ENCODE measurements around the gene DUOX1. TPM values are rescaled to one million over a fixed set of nuclear protein-coding genes. Genes with fewer than 3 reads are reported as not detected.

DUOX1 gene
- total RNA-seq, 8 experiments from 2014 or later: 0.72 to 3.0 (median 1.4) TPM

GRCh38 chr15:45184562-45185041 lies 54.8 kb downstream of the DUOX1 start:
- in situ Hi-C loops (cut with MboI; ENCODE audit: low pct_unique_long_range_greater_than_20kb in 2 of 9, low sequenced_read_pairs in 9 of 9, unreplicated experiment in 9 of 9): loop anchor here in 1 of 9 experiments (25.0 kb wide), 1 partner anchor 203 kb away; the partner anchor contains the start of gene GATM
- Histone ChIP-seq H3K4me3 (peak overlapping the region in 1 of 5 donors; percentile 84), H3K4me1 (replicated peaks in 1 of 2) (peaks cover 28 to 31% of the 10 kb centered on the region in 2 donors), H3K27ac (no peak overlapping the region)
- 0 to 100% (median 71%) methylated on average over 1 to 3 of the region's 9 CpGs; no CpG with 5 or more reads in 5 of the 10 experiments for WGBS, 10 experiments
- no peak for ATAC-seq (replicated peaks in 6 of 8)

DNA sequence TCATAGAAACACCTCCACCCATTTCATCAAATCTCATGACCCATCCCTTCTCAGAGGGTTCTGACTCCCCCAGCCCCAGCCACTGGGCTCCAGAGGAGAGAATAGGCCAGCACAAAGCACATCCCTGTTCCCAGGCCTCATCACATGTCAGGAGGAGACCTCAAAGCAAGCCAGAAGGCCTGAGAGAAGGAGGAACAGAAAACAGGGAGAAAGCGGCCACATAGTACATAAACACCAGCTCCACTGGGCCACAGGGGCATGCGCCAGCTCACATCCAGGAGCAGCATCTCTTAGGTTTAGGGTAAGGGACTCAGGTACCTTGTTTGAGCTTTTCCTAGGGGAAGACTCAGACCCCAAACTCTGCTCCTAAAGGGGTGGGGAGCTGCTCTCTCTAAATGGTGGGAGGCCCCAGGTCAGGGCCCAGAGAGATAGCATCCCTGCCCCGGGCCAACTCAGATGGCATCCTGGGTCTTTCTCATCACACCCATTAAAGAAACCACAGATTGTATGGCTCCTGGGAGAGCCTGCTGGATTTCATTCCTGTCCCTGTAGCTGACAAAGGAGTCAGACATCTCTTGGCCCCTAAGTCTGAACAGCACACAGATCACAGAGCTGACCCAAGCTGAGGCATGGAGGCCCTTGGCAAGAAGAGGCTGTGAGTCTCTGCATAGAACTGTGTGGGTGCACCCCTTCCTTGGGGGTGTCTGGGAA lies 55.4 kb downstream of the DUOX1 start:
- in situ Hi-C loops (cut with MboI; ENCODE audit: low pct_unique_long_range_greater_than_20kb in 2 of 9, low sequenced_read_pairs in 9 of 9, unreplicated experiment in 9 of 9): loop anchor here in 1 of 9 experiments (25.0 kb wide), 1 partner anchor 202 kb away; the partner anchor contains the start of gene GATM
- Histone ChIP-seq H3K4me1 (replicated peaks in 1 of 2) (peaks cover 28 to 31% of the 10 kb centered on the region in 2 donors), H3K4me3 (peak overlapping the region in 2 of 5 donors; percentile 55 to 84), H3K27ac (no peak overlapping the region)
- 100% methylated on average over 1 to 2 of the region's 3 CpGs; no CpG with 5 or more reads in 6 of the 10 experiments for WGBS, 10 experiments
- no peak for ATAC-seq (replicated peaks in 6 of 8)

GRCh38 chr15:45185903-45186770 lies 56.3 kb downstream of the DUOX1 start:
- H3K27ac ChIP-seq: no peak overlapping the region
- 13 to 63% (median 40%) methylated on average over 1 to 7 of the region's 8 CpGs; no CpG with 5 or more reads in 5 of the 10 experiments for WGBS, 10 experiments
- peak overlapping the region; percentile 50 to 86 (median 83) for H3K4me3 ChIP-seq
- H3K4me1 ChIP-seq (replicated peaks in 1 of 2): peaks cover 28 to 31% of the 10 kb centered on the region in 2 donors
- ATAC-seq (replicated peaks in 6 of 8): peak in 4 of 8 experiments; percentile 1 to 9 (median 2)
- in situ Hi-C loops (cut with MboI; ENCODE audit: low pct_unique_long_range_greater_than_20kb in 2 of 9, low sequenced_read_pairs in 9 of 9, unreplicated experiment in 9 of 9): loop anchor here in 1 of 9 experiments (25.0 kb wide), 1 partner anchor 201 kb away; the partner anchor contains the start of gene GATM

DNA sequence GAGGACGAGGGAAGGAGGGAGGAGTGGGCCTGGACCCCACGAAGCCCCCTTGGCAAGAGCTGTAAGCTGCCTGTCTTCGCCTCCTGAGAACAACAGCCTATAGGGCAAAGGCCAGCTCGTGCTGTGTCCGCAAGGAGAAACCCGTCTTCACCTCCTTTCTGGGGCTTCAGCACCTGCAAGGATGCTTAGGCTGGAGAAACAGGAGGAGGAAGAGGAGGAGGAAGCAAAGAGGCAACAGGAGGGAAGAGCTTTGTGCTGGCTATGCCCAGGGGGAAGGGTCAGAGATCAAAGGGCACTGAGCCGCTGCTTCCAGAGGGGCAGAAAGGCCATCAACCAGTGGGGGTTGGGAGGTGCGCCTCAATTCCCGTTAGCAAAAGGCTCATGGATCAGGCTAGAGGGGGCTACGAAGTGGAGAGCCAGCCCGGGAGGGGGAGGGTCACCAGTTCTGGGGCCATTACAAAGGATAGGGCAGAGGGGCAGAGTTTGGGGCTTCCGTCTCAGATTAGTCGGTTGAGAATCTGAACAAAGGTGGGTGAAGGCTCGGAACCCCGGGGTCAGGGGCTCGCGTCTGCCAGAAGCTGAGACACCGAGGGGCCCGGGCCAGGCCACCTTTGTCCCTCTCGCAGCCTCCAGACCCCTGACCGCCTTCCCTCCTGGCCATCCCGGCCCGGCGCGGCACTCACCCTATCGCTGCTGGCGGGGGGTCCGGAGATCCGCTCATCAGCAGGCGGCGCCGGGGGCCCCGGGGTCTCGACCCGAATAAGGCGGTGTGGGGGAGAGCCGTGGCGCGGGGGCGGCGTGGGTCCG lies 57.2 kb downstream of the DUOX1 start:
- Histone ChIP-seq H3K4me1 (replicated peaks in 1 of 2) (peaks cover 23 to 27% of the 10 kb centered on the region in 2 donors), H3K27ac (peak overlapping the region; percentile 57 to 80), H3K4me3 (peak overlapping the region; percentile 50 to 86 (median 83))
- peak in 6 of 8 experiments; percentile 11 to 26 (median 20) for ATAC-seq (replicated peaks in 6 of 8)
- WGBS, 10 experiments: 0 to 48% (median 11%) methylated on average over 1 to 6 of the region's 42 CpGs; no CpG with 5 or more reads in 3 of the 10 experiments
- in situ Hi-C loops (cut with MboI; ENCODE audit: low pct_unique_long_range_greater_than_20kb in 2 of 9, low sequenced_read_pairs in 9 of 9, unreplicated experiment in 9 of 9): loop anchor here in 1 of 9 experiments (25.0 kb wide), 1 partner anchor 200 kb away; the partner anchor contains the start of gene GATM

DNA sequence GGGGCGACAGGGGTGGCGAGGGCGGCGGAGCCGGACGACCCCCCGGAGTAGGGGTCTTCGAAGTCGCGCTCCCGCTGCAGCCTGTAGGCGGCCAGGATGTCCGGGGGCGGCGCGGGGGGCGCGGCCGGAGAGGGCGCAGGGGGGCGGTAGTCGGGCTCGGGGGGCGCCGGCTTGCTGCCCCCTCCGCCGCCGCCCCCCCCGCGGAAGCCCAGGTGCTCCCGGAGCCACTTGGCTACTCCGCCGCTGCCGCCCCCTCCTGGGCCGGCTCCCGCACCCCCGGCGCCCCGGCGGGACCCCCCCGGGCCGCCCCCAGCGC lies 57.7 kb downstream of the DUOX1 start:
- ATAC-seq (replicated peaks in 6 of 8): peak in 6 of 8 experiments; percentile 18 to 38 (median 32)
- peak overlapping the region; percentile 50 to 86 (median 83) for H3K4me3 ChIP-seq
- WGBS, 10 experiments: no CpG with 5 or more reads among the region's 43 CpGs
- peaks cover 22 to 25% of the 10 kb centered on the region in 2 donors for H3K4me1 ChIP-seq (replicated peaks in 1 of 2)
- peak overlapping the region; percentile 57 to 80 for H3K27ac ChIP-seq
- in situ Hi-C loops (cut with MboI; ENCODE audit: low pct_unique_long_range_greater_than_20kb in 2 of 9, low sequenced_read_pairs in 9 of 9, unreplicated experiment in 9 of 9): loop anchor here in 1 of 9 experiments (25.0 kb wide), 1 partner anchor 200 kb away; the partner anchor contains the start of gene GATM

GRCh38 chr15:45187894-45188830 lies 58.4 kb downstream of the DUOX1 start, which contains the start of gene SHF:
TSS of gene SHF (minus strand) at chr15:45187966. CDS start at chr15:45187951, 15 bp downstream.
- peak; percentile 76 to 89 (median 84) for ATAC-seq (replicated peaks in 6 of 8)
- WGBS, 10 experiments: 0 to 21% (median 7%) methylated on average over 1 to 16 of the region's 57 CpGs; no CpG with 5 or more reads in 2 of the 10 experiments
- in situ Hi-C loops (cut with MboI; ENCODE audit: low pct_unique_long_range_greater_than_20kb in 2 of 9, low sequenced_read_pairs in 9 of 9, unreplicated experiment in 9 of 9): loop anchor here in 1 of 9 experiments (25.0 kb wide), 1 partner anchor 199 kb away; the partner anchor contains the start of gene GATM

DNA sequence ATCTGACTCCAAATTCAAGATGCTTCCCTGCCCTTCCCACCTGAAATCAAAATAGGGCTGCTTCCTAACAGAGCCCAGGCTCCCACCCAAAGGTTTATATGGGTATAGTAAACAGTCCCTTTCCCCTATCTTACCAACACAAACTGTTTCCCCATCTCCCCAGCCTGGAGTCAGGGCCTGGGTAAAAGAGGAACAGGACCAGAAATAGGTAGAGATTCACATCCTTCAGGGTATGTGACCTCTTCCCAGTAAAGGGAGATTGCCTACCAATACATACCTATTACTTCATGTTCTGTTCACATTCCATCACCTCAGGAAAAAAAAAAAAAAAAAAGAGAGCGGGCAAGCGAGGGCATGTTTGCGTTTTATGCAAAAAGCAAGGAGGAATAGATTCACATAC lies 67.7 kb downstream of the DUOX1 start:
- 10 to 95% (median 81%) methylated on average over 1 to 3 of the region's 3 CpGs; no CpG with 5 or more reads in 2 of the 10 experiments for WGBS, 10 experiments

More at GRCh38 chr15:45187894-45188830, 58.4 kb downstream of the DUOX1 start, which contains the start of gene SHF:
- Histone ChIP-seq H3K4me3 (peak within 1 kb of the TSS; percentile 50 to 86 (median 83)), H3K4me1 (replicated peaks in 1 of 2) (peaks cover 21 to 22% of the 10 kb centered on the region in 2 donors), H3K27ac (peak within 1 kb of the TSS; percentile 72 to 80)

DNA sequence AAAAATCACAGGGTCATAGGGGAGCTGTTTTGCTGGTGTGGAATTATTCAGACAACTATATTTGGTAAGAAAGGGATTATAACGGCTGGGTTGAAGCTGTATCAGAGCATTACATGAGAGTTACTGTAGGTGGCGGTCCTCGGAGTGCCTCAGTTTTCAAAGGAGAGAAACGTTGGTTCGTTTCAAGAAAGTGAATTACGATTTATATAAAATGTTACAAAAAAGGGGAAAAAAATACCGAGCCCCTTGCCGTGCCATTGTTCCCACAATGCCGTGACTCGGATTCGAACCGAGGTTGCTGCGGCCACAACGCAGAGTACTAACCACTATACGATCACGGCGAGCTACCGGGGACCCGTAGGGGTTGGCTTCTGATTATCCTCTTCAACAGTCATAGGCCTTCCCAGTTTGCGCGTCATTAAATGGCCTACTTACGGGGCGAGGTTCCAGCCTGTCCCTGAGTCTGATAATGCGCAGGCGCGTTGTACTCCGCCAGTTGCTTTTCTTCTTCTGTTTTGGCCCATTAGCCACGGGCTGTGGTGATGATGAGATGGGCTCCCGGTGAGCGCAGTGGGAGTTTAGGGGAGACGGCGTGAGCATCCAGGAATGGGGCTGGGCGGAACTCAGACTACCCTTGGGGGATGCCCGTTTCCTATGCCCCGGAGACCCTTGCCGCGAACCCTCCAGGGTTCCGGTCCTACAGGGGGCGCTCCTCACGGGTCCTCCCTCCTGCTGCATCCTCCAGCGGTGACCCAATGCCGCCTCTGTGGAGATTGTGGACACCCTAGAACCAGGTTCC lies 68.7 kb downstream of the DUOX1 start:
- in situ Hi-C loops (cut with MboI; ENCODE audit: low pct_unique_long_range_greater_than_20kb in 2 of 9, low sequenced_read_pairs in 9 of 9, unreplicated experiment in 9 of 9): loop anchor here in 1 of 9 experiments (25.0 kb wide), 1 partner anchor 189 kb away; the partner anchor contains the start of gene GATM
- peak overlapping the region; percentile 94 for H3K27ac ChIP-seq
- ATAC-seq (replicated peaks in 6 of 8): peak; percentile 56 to 81 (median 70)

More for the DNA sequence above, 67.7 kb downstream of the DUOX1 start:
- Histone ChIP-seq H3K4me3 (peak overlapping the region; percentile 45 to 73 (median 52)), H3K27ac (peak overlapping the region; percentile 87 to 94), H3K4me1 (replicated peaks in 1 of 2) (no peaks in the 10 kb centered on the region)
- no peak for ATAC-seq (replicated peaks in 6 of 8)
- in situ Hi-C loops (cut with MboI; ENCODE audit: low pct_unique_long_range_greater_than_20kb in 2 of 9, low sequenced_read_pairs in 9 of 9, unreplicated experiment in 9 of 9): loop anchor here in 1 of 9 experiments (25.0 kb wide), 1 partner anchor 190 kb away; the partner anchor contains the start of gene GATM

DNA sequence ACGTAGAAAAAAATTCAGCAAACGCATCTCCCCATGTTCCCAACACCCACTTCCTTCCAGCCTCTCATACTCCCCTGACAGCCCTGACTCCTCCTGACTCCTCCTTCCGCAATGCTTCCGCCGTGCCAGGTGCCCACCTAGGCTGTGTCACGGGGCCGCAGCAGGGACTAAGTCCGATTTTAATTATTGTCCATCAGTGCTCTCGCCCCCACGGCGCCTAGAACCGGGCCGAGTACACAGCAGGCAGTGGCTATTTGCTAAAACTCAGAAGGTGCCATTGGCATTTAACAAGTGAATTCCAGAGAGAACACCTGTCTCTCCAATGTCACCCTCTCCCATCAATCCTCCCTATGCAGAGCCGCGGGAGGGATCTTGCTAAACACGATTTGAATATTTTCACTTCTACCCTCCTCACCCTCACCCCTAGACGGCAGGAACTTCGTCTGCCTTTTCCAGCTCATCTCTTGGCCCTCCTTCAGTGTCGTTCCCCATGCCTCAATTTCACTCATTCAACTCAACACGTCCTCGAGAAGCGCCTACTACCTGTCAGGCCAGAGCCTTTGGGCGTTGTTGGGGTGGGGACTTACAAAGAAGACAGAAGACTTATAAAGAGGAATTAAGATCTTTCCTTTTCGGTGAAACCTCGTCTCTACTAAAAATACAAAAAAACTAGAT lies 69.5 kb downstream of the DUOX1 start:
- ATAC-seq (replicated peaks in 6 of 8): no peak
- in situ Hi-C loops (cut with MboI; ENCODE audit: low pct_unique_long_range_greater_than_20kb in 2 of 9, low sequenced_read_pairs in 9 of 9, unreplicated experiment in 9 of 9): loop anchor here in 1 of 9 experiments (25.0 kb wide), 1 partner anchor 188 kb away; the partner anchor contains the start of gene GATM
- Histone ChIP-seq H3K27ac (peak overlapping the region; percentile 94), H3K4me1 (replicated peaks in 1 of 2) (no peaks in the 10 kb centered on the region), H3K4me3 (peak overlapping the region; percentile 45 to 73 (median 52))
- 0 to 20% (median 1%) methylated on average over 1 to 21 of the region's 25 CpGs; no CpG with 5 or more reads in 1 of the 10 experiments for WGBS, 10 experiments

More for the DNA sequence above, 68.7 kb downstream of the DUOX1 start:
- H3K4me1 ChIP-seq (replicated peaks in 1 of 2): no peaks in the 10 kb centered on the region
- peak overlapping the region; percentile 45 to 73 (median 52) for H3K4me3 ChIP-seq
- 0 to 3% (median 0%) methylated on average over 6 to 24 of the region's 42 CpGs for WGBS, 10 experiments
